ENCODE data around the gene GRM2. TPM values are rescaled to one million over a fixed set of nuclear protein-coding genes. Genes with fewer than 3 reads are reported as not detected.

The GRM2 gene
- total RNA-seq, 2 donors from 2014 or later = 3.9 to 7.4 TPM

GRCh38 chr3:51673181-51673801 is 33.6 kb upstream of the GRM2 start:
- WGBS, 2 experiments (ENCODE audit: insufficient coverage in 1 of 2, insufficient read length in 1 of 2) = 85 to 100% methylated on average over 1 to 4 of the region's 4 CpGs
- H3K4me1 ChIP-seq (ENCODE audit: control insufficient read depth, insufficient read depth, low read length) = no peaks in the 10 kb centered on the region
- H3K27me3 Mint-ChIP-seq (ENCODE audit: insufficient read depth) = no peaks in the 10 kb centered on the region
- TF ChIP-seq CTCF (conservative IDR thresholded peaks at IDR 0.05) = no peak
- H3K27me3 ChIP-seq (ENCODE audit: control insufficient read depth, insufficient read depth, low read length, poor library complexity, severe bottlenecking) = no peaks in the 10 kb centered on the region
- no peak overlapping the region for H3K4me3 Mint-ChIP-seq
- no peaks in the 10 kb centered on the region for H3K9me3 Mint-ChIP-seq
- H3K36me3 ChIP-seq (ENCODE audit: control insufficient read depth, insufficient read depth, low read length) = peaks cover 7% of the 10 kb centered on the region
- no peak for DNase-seq
- peaks cover 9% of the 10 kb centered on the region for H3K36me3 Mint-ChIP-seq (ENCODE audit: low read depth)
- no peak overlapping the region for H3K9ac ChIP-seq (ENCODE audit: extremely low read depth, low read length, poor library complexity, severe bottlenecking)
- H3K9me3 ChIP-seq (ENCODE audit: control insufficient read depth, low read length) = no peaks in the 10 kb centered on the region
- no peak overlapping the region for H3K27ac Mint-ChIP-seq
- no peak overlapping the region for H3K27ac ChIP-seq (ENCODE audit: low read depth, low read length)
- H3K4me3 ChIP-seq (ENCODE audit: low read length) = no peak overlapping the region
- H3K4me1 Mint-ChIP-seq = peaks cover 26% of the 10 kb centered on the region

DNA sequence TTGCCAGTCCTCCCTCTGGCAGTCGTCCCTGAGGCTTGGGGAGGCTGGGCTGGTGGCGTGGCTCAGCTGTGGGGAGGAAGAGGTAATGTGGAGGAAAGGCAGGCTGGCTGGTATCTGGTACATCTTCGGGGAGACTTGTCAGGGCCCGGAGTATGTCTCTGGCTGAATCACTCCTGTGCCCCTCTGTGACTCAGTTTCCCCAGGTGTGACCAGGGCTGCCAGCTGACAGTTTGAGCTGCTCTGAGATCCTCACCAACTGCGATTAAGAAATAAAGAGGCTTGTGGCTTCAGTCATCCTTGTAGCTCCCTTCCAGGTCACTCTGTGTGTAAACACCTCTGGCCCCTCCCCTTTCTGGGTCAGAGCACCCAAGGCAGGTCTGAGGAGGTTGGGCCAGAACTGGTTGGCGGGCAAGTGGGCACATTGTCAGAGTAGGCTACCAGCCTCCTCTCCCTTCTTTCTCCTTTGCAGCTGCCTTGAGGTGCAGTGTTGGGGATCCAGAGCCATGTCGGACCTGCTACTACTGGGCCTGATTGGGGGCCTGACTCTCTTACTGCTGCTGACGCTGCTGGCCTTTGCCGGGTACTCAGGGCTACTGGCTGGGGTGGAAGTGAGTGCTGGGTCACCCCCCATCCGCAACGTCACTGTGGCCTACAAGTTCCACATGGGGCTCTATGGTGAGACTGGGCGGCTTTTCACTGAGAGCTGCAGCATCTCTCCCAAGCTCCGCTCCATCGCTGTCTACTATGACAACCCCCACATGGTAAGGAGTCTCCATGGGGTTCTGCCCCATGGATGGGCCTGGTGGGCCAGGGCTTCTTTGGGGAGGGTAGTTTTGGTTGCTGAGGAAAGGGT is 32.8 kb upstream of the GRM2 start:
- H3K9ac ChIP-seq (ENCODE audit: extremely low read depth, low read length, poor library complexity, severe bottlenecking) = no peak overlapping the region
- no peaks in the 10 kb centered on the region for H3K27me3 ChIP-seq (ENCODE audit: control insufficient read depth, insufficient read depth, low read length, poor library complexity, severe bottlenecking)
- no peaks in the 10 kb centered on the region for H3K9me3 Mint-ChIP-seq
- H3K4me1 ChIP-seq (ENCODE audit: control insufficient read depth, insufficient read depth, low read length) = no peaks in the 10 kb centered on the region
- DNase-seq = no peak
- H3K4me3 Mint-ChIP-seq = no peak overlapping the region
- peaks cover 18% of the 10 kb centered on the region for H3K4me1 Mint-ChIP-seq
- peaks cover 9% of the 10 kb centered on the region for H3K36me3 Mint-ChIP-seq (ENCODE audit: low read depth)
- no peaks in the 10 kb centered on the region for H3K9me3 ChIP-seq (ENCODE audit: control insufficient read depth, low read length)
- no peak for TF ChIP-seq CTCF (conservative IDR thresholded peaks at IDR 0.05)
- H3K4me3 ChIP-seq (ENCODE audit: low read length) = no peak overlapping the region
- H3K36me3 ChIP-seq (ENCODE audit: control insufficient read depth, insufficient read depth, low read length) = peaks cover 7% of the 10 kb centered on the region
- H3K27ac Mint-ChIP-seq = no peak overlapping the region
- WGBS, 2 experiments (ENCODE audit: insufficient coverage in 1 of 2, insufficient read length in 1 of 2) = 95 to 99% methylated on average over 8 to 14 of the region's 14 CpGs
- H3K27ac ChIP-seq (ENCODE audit: low read depth, low read length) = no peak overlapping the region
- H3K27me3 Mint-ChIP-seq (ENCODE audit: insufficient read depth) = no peaks in the 10 kb centered on the region

- 90 to 92% methylated on average over 2 of the region's 2 CpGs for WGBS, 2 experiments (ENCODE audit: insufficient coverage in 1 of 2, insufficient read length in 1 of 2)
Measured at GRCh38 chr3:51675201-51675611, 31.7 kb upstream of the GRM2 start.

More at GRCh38 chr3:51675201-51675611, 31.7 kb upstream of the GRM2 start:
- H3K27ac Mint-ChIP-seq = no peak overlapping the region
- Histone ChIP-seq H3K36me3 (ENCODE audit: control insufficient read depth, insufficient read depth, low read length) (peaks cover 7% of the 10 kb centered on the region), H3K27me3 (ENCODE audit: control insufficient read depth, insufficient read depth, low read length, poor library complexity, severe bottlenecking) (no peaks in the 10 kb centered on the region), H3K27ac (ENCODE audit: low read depth, low read length) (no peak overlapping the region), H3K9ac (ENCODE audit: extremely low read depth, low read length, poor library complexity, severe bottlenecking) (no peak overlapping the region), H3K9me3 (ENCODE audit: control insufficient read depth, low read length) (no peaks in the 10 kb centered on the region), H3K4me3 (ENCODE audit: low read length) (no peak overlapping the region), H3K4me1 (ENCODE audit: control insufficient read depth, insufficient read depth, low read length) (no peaks in the 10 kb centered on the region)
- no peak for TF ChIP-seq CTCF (conservative IDR thresholded peaks at IDR 0.05)
- H3K36me3 Mint-ChIP-seq (ENCODE audit: low read depth) = peaks cover 9% of the 10 kb centered on the region
- no peak for DNase-seq
- H3K9me3 Mint-ChIP-seq = no peaks in the 10 kb centered on the region
- no peak overlapping the region for H3K4me3 Mint-ChIP-seq
- peaks cover 14% of the 10 kb centered on the region for H3K4me1 Mint-ChIP-seq
- no peaks in the 10 kb centered on the region for H3K27me3 Mint-ChIP-seq (ENCODE audit: insufficient read depth)

Measured in endodermal cell (in vitro differentiated cells).